Fibroblast of gingiva (primary cell): ENCODE results near the gene GAS6.
"Not testable (repeated sequence)": the region's sequence is repeated elsewhere in the genome, so short reads cannot be mapped to it uniquely, and the experiment has no call there.

Experiments used
- DNase-seq: peaks from one replicate; pipeline ENCODE4 v3.0.0-alpha.2; 2011; ENCODE audit warnings: low read depth

GAS6 gene

DNA sequence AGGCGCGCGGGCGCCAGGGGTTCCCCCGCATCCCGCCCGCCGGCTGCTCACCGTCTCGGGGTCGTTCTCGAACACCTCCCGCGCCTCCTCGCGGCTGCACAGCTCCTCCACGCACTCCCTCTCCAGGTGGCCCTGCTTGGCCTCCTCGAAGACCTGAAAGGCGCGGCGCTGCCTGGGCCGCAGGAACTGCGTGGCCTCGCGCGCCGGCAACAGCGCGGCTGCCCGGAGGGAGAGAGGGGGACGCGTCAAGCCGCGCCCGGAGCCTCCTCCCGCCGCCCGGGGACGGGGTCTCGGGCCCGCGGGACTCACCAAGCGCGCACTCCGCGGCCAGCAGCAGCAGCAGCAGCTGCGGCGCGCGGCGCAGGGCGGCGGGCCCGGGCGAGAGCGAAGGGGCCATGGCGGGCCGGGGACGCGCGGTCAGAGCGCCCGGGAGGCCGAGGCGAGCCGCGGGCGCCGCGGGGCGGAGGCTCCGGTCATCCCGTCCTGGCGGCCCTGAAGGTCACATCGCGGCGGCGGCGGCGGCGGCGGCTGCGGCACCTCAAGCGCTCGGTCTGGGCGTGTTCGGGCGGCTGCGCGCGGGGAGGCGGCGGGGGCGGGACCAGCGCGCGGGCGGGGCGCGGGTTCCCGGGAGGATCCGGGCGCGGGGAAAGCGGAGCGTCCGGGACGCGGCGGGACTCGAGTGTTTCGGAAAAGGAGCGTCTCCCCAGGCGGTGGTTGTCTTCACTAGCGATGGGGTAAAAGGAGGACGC, at the start of gene GAS6:
GAS6 (minus strand) TSS at position 553 of the 749 bp plus-strand sequence; CDS start at position 397, 156 bp downstream.
- peak; percentile 49 for DNase-seq

GRCh38 chr13:113913408-113913807, 49.5 kb upstream of the GAS6 start:
- not testable (repeated sequence) for DNase-seq

DNA sequence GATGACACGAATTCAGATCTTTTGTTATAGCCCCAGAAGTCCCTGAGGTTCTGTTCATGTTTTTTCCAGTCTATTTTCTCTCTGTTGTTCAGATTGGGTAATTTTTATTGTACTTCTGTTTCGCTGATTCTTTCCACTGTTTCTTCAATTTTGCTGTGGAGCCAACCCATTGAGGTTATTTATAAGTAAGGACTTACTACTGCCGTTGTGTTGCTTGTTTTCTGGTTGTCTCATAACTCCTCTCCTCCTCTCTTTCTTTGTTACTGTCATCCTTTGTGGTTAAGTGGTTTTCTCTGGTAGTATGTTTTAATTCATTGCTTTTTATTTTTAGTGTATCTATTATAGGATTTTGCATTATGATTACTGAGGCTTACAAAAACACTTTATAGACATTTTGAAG, 48.7 kb upstream of the GAS6 start:
- no peak for DNase-seq

GRCh38 chr13:113907635-113908617, 44.0 kb upstream of the GAS6 start:
- DNase-seq: no peak

GRCh38 chr13:113906571-113906970, 42.7 kb upstream of the GAS6 start:
- no peak for DNase-seq

- no peak for DNase-seq
Observed at GRCh38 chr13:113905942-113906341, 42.1 kb upstream of the GAS6 start.

GRCh38 chr13:113905018-113905417, 41.1 kb upstream of the GAS6 start:
- DNase-seq: no peak

DNA sequence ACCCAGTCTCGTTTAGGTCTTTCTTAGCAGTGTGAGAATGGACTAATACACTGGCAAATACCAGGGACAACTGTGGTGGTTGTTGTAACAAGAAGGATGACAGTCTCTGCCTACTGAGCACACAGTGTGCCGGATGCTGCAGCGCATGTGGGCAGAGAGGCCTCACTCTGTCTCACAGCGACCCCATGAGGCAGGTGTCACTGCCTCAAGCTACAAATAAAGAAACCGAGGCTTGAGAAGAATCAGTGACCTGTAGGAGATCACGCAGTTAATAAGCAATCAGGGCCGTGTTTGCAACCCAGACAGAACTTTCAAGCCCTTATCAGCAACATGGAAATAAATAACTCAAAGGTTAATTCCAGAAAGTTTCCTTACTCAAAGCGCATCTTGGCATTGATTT, 40.5 kb upstream of the GAS6 start:
- DNase-seq: peak; percentile 24

DNA sequence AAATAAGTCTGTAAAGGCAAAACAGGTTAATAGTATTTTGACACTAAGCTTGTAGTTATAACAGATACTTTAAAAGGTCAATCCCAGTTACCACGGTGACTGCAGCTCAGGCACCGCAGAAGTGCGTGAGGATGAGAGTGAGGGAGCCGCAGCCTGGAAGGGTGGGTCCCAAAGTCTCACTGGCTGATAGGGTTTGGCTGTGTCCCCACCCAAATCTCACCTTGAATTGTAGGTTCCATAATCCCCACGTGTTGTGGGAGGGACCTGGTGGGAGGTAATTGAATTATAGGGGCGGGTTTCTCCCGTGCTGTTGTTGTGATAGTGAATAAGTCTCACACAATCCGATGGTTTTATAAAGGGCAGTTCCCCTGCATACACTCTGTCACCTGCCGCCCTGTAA, 40.0 kb upstream of the GAS6 start:
- no peak for DNase-seq

GRCh38 chr13:113902986-113903775, 39.3 kb upstream of the GAS6 start:
- peak; percentile 81 for DNase-seq

DNA sequence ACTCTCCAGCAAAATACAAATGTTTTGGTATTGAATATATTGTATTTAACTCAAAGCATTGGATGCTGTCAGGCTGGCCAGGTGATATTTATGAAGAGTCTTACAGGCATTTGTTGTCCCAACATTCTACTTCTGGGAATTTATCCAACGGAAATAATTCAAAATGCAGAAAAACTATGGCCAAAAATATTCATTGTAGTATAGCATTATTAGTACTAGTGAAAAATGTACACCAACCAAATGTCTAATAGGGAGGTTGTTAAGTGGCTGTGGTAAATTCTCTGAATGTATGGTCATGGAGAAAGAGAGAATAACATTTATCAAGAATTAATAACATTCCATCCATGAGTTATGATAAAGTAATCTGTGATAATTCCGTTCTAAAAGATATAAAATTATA, 38.6 kb upstream of the GAS6 start:
- no peak for DNase-seq

- DNase-seq: no peak
Observed at GRCh38 chr13:113901642-113902041, 37.8 kb upstream of the GAS6 start.

DNA sequence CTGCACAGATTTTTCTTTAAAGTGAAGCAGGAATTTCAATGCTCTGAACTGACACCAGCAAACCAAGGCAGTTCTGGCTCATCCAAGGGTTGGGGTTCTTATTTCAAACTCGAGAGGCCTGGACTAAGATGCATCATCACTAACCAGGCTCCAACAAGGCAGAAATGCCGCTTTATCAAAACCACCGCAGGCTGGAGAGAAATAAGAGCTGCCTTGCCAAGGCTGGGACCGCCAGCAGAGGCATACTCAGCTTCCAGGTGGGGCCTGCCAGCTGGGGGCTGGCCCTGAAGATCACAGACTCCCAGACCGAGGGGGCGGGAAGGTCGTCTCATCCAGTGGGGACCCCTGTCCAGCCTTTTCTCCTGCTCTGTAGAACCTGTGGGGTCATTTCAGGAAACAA, 37.4 kb upstream of the GAS6 start:
- no peak for DNase-seq

- no peak for DNase-seq
Observed at GRCh38 chr13:113900646-113901045, 36.8 kb upstream of the GAS6 start.

- no peak for DNase-seq
Observed at GRCh38 chr13:113898391-113898790, 34.5 kb upstream of the GAS6 start.

- no peak for DNase-seq
Observed at GRCh38 chr13:113897966-113898365, 34.1 kb upstream of the GAS6 start.

GRCh38 chr13:113897161-113897560, 33.3 kb upstream of the GAS6 start:
- DNase-seq: peak; percentile 88

DNA sequence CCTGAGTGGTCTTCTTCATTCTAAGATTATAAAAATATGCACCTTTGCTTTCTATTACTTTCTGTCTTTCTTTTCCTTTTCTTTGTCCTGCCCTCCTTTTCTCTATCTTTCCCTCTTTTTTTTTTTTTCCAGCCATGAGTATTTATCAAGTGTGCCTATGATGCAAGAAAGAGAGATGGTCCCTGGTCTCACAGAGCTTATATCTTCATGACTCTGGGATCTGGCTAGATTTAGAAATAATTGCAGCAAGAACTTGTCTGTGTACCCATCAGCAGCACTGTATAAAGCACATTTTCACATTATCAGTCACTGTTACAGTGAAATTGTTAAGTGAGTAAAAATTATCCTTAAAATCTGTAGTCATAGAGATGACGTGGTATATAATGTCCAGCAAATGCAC, 31.6 kb upstream of the GAS6 start:
- no peak for DNase-seq

- no peak for DNase-seq
Observed at GRCh38 chr13:113890774-113891480, 27.1 kb upstream of the GAS6 start.

GRCh38 chr13:113889467-113889866, 25.6 kb upstream of the GAS6 start:
- no peak for DNase-seq

- no peak for DNase-seq
Observed at GRCh38 chr13:113888701-113889330, 24.9 kb upstream of the GAS6 start.
